Neural progenitor cell (in vitro differentiated cells): ENCODE results near the gene OGFOD1.

Experiments
- CTCF ChIP-seq: fragments of 200-600 bp; sonication (generic); IDR thresholded peaks from 2 replicates; pipeline ENCODE4 v1.5.1; 2017; ENCODE audit warnings: antibody characterized with exemption, mild to moderate bottlenecking
- EZH2 ChIP-seq: fragments of 200-600 bp; sonication (generic); IDR thresholded peaks from 2 replicates; pipeline ENCODE4 v1.6.1; 2017; ENCODE audit warnings: antibody characterized with exemption, mild to moderate bottlenecking, moderate library complexity
- EZH2phosphoT487 ChIP-seq: fragments of 200-600 bp; sonication (generic); IDR thresholded peaks from 2 replicates; pipeline ENCODE4 v1.6.1; 2017; ENCODE audit warnings: antibody characterized with exemption

DNA sequence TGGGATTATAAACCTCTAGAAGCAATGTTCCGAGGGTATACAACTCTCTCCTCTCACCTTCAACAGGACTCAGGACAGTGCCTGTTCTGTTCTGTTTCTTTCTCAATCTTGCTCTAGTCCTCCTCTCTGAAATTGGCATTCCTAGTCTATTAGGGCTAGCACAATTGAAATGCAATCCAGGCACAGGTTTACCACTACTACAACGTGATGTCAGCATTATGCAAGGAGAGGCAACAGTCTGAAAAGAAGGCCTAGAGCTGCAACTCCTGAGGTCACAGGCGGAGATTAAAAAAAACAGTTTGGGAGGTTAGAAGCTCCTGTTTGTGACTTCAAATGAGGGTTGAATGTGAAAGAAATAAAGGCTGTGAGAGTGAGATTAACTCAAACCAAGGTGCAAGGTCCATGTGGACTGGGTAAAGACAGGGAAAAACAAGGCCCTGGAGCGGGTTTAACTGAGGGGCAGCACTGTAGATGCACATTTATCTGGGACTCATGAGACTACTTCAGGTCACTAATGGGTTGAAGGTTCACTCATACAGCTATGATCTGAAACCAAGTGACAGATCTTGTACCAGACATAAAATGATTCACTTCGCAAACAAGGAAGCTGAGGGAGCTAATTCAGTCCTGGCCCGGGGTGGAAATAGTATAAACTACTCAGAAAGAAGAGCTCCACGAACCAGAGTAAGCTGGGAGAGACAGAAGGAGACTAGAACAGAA lies 42.8 kb upstream of the OGFOD1 start:
- TF ChIP-seq CTCF (no peak), EZH2phosphoT487 (no peak), EZH2 (no peak)
